HG03135 (cell line): ENCODE data around the gene ABCD1.
"Not testable (repeated sequence)": the region's sequence is repeated elsewhere in the genome, so short reads cannot be mapped to it uniquely, and the experiment has no call there.

ENCODE experiments used
- ATAC-seq: cut with Tn5 transposase; IDR thresholded peaks from one replicate; pipeline ENCODE4 v1.9.1; 2021; ENCODE audit warnings: mild to moderate bottlenecking, moderate library complexity; ENCODE audit not compliant: unreplicated experiment

ABCD1 gene

GRCh38 chrX:153693216-153694086 is 31.2 kb upstream of the ABCD1 start:
- ATAC-seq: no peak

- not testable (repeated sequence) for ATAC-seq
These were observed 30.4 kb upstream of the ABCD1 start for GRCh38 chrX:153694256-153694655.

- no peak for ATAC-seq
These were observed 29.9 kb upstream of the ABCD1 start for GRCh38 chrX:153694687-153695270.

GRCh38 chrX:153696100-153696499 is 28.6 kb upstream of the ABCD1 start:
- ATAC-seq: no peak

GRCh38 chrX:153696538-153696937 is 28.1 kb upstream of the ABCD1 start:
- ATAC-seq: not testable (repeated sequence)

- not testable (repeated sequence) for ATAC-seq
These were observed 27.5 kb upstream of the ABCD1 start for GRCh38 chrX:153696986-153697722.

GRCh38 chrX:153697924-153698865 is 26.5 kb upstream of the ABCD1 start:
- ATAC-seq: no peak

- ATAC-seq: not testable (repeated sequence)
These were observed 25.4 kb upstream of the ABCD1 start for GRCh38 chrX:153699210-153699783.

- not testable (repeated sequence) for ATAC-seq
These were observed 24.8 kb upstream of the ABCD1 start for GRCh38 chrX:153699784-153700371.

GRCh38 chrX:153700376-153700945 is 24.2 kb upstream of the ABCD1 start:
- no peak for ATAC-seq

- ATAC-seq: no peak
These were observed 23.7 kb upstream of the ABCD1 start for GRCh38 chrX:153700967-153701366.

GRCh38 chrX:153701706-153702105 is 22.9 kb upstream of the ABCD1 start:
- no peak for ATAC-seq

- no peak for ATAC-seq
These were observed 22.2 kb upstream of the ABCD1 start for GRCh38 chrX:153702336-153703035.

GRCh38 chrX:153703036-153703370 is 21.7 kb upstream of the ABCD1 start:
- no peak for ATAC-seq

GRCh38 chrX:153704021-153704526 is 20.6 kb upstream of the ABCD1 start:
- no peak for ATAC-seq

- ATAC-seq: not testable (repeated sequence)
These were observed 19.8 kb upstream of the ABCD1 start for GRCh38 chrX:153704631-153705402.

- not testable (repeated sequence) for ATAC-seq
These were observed 19.1 kb upstream of the ABCD1 start for GRCh38 chrX:153705403-153706060.
